Stimulated activated memory B cell treated with anti-CD40 and anti-IgM and Interleukin-4, amounts not matched to agents 10 μg/mL and 1 μg/mL and 100 μg/mL, for 72 hours (primary cell): ENCODE measurements around the gene C10orf62.
A peak's percentile ranks its signal among the peaks of the same experiment; 100 is the strongest.
"Not testable (repeated sequence)": the region's sequence is repeated elsewhere in the genome, so short reads cannot be mapped to it uniquely, and the experiment has no call there.

ENCODE experiments used
- ATAC-seq: fragments of 150-1000 bp; cut with Tn5 transposase; 2 replicates; pipeline ENCODE4 v1.10.0; 2021
- H3K27ac Mint-ChIP-seq: one replicate; pipeline ENCODE4 v1.8.0; 2022; ENCODE audit warnings: mild to moderate bottlenecking, mixed read lengths
- H3K27me3 Mint-ChIP-seq: one replicate; pipeline ENCODE4 v1.8.0; 2022; ENCODE audit warnings: mixed read lengths
- H3K36me3 Mint-ChIP-seq: one replicate; pipeline ENCODE4 v1.8.0; 2022; ENCODE audit warnings: mixed read lengths
- H3K4me1 Mint-ChIP-seq: one replicate; pipeline ENCODE4 v1.8.0; 2022; ENCODE audit warnings: mixed read lengths
- H3K4me3 Mint-ChIP-seq: one replicate; pipeline ENCODE4 v1.8.0; 2022; ENCODE audit warnings: mild to moderate bottlenecking, moderate library complexity, mixed read lengths
- H3K9me3 Mint-ChIP-seq: one replicate; pipeline ENCODE4 v1.8.0; 2022; ENCODE audit warnings: mixed read lengths

The C10orf62 gene

DNA sequence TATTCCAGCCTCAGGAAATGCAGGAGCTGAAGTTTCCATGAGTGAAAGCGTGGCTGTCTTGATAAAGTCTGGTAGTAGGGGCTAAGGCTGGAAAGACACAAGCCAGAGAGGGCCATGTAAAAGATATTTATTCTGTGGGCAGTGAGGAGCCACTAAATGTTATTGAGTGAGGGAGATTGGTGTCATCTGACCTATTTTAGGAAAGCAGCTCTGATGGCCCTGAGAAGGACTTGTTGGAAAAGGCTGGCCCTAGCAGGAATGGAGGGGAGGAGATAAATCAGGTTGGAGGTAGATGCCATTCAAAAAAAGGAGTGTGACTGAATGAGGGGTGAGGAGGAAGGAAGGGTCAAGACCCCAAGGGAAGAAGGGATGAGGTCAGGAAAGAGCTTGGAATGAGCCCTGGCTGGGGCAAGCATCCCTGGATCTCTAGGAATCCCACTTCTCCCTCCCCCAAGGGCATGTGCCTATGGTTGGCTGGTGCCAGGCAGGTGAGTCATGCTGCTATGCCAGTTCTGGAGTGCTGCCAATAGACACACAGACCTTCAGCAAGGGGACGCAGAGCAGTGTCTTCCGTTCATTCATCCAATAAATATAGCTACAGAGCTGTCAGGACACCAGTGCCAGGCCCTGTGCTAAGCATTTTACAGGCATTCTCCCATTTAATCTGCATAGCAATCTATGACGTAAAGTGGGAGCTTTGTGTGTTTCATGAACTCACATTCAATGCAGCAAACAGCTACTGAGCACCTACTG, 15.0 kb upstream of the C10orf62 start:
- Mint-ChIP-seq H3K36me3 (no peaks in the 10 kb centered on the region), H3K4me3 (no peak overlapping the region), H3K27ac (no peak overlapping the region), H3K27me3 (no peaks in the 10 kb centered on the region), H3K9me3 (no peaks in the 10 kb centered on the region), H3K4me1 (peaks cover 7% of the 10 kb centered on the region)
- no peak for ATAC-seq

DNA sequence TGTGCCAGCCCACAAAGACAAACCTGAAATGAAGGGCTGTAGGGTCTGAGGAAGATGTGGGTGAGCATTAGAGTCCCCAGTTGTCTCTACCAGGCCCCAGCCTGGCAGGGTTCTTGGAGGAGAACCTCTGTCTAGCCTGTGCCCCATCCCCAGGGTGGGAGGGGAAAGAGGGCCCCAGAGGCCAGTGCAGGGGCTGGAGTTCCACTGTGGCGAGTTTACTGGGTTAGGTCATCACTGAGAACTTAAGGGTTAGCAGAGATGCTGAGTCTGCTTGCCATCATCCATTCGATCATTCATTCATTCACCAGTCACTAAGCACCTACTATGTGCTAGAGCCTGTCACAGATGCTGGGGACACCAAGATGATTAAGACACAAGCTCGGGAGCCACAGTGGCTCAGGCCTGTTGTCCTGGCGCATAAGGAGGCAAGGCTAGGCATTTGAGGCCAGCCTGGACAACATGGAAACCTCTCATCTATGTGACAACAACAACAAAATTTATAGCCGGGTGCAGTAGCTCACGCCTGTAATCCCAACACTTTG, 14.3 kb upstream of the C10orf62 start:
- H3K27ac Mint-ChIP-seq: no peak overlapping the region
- H3K36me3 Mint-ChIP-seq: no peaks in the 10 kb centered on the region
- peaks cover 7% of the 10 kb centered on the region for H3K4me1 Mint-ChIP-seq
- H3K9me3 Mint-ChIP-seq: no peaks in the 10 kb centered on the region
- ATAC-seq: no peak
- no peaks in the 10 kb centered on the region for H3K27me3 Mint-ChIP-seq
- H3K4me3 Mint-ChIP-seq: no peak overlapping the region

DNA sequence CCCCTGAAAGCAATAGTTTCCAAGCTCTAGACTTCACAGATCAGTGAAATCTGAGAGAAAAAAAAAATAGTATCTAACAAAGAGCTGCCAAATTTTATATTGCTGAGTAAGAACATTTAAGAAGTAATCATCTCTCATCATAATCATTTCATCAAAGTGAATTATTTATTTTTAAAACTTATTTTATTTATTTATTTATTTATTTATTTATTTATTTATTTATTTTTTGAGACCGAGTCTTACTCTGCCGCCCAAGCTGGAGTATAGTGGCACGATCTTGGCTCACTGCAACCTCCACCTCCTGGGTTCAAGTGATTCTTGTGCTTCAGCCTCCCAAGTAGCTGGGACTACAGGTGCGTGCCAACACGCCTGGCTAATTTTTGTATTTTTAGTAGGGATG, 13.0 kb upstream of the C10orf62 start:
- H3K27ac Mint-ChIP-seq, H3K27me3 Mint-ChIP-seq, H3K36me3 Mint-ChIP-seq, H3K9me3 Mint-ChIP-seq, H3K4me1 Mint-ChIP-seq, ATAC-seq, H3K4me3 Mint-ChIP-seq: not testable (repeated sequence)

DNA sequence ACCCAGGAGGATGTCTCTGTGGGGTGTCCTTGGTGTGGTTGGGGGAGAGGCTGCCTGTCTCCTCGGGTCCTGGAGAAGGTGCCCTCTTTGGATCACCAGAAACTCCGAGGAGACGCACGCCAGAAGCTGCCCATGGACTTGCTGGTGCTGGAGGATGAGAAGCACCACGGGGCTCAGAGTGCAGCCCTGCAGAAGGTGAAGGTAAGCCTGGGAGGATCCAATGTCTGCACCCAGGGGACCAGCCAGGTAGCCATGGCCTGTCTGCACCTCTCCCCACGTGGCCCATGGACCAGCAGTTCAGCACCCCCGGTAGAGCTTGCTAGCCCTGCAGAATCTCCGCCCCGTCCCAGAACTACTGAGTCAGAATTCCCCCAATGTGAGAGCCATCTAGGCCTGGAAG, 11.8 kb upstream of the C10orf62 start:
- Mint-ChIP-seq H3K9me3 (no peaks in the 10 kb centered on the region), H3K27ac (no peak overlapping the region), H3K4me3 (no peak overlapping the region), H3K27me3 (no peaks in the 10 kb centered on the region), H3K36me3 (no peaks in the 10 kb centered on the region), H3K4me1 (peaks cover 3% of the 10 kb centered on the region)
- no peak for ATAC-seq

DNA sequence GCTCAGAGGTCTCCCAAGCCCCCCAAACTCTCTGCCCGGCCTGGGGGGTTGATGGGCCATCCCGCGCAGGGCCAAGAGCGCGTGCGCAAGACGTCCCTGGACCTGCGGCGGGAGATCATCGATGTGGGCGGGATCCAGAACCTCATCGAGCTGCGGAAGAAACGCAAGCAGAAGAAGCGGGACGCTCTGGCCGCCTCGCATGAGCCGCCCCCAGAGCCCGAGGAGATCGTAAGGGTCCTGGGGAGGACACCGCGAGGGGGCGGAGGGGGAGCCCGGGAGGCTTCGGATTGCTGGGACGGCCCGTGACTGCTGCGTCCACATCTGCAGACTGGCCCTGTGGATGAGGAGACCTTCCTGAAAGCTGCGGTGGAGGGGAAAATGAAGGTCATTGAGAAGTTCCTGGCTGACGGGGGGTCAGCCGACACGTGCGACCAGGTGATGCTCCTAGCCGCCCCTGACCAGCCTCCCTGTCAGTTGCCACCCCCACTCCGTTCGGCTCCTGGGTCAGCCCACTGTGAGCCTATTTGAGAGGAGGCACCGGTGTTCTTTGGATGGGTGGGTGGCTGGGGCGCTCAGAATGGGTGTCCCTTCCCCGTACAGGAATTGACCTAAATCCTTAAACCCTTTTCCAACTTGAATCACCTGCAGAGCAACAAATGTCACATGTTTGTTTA, 11.2 kb upstream of the C10orf62 start:
- Mint-ChIP-seq H3K4me1 (no peaks in the 10 kb centered on the region), H3K27ac (no peak overlapping the region), H3K4me3 (no peak overlapping the region), H3K27me3 (no peaks in the 10 kb centered on the region), H3K9me3 (no peaks in the 10 kb centered on the region), H3K36me3 (no peaks in the 10 kb centered on the region)
- no peak for ATAC-seq

DNA sequence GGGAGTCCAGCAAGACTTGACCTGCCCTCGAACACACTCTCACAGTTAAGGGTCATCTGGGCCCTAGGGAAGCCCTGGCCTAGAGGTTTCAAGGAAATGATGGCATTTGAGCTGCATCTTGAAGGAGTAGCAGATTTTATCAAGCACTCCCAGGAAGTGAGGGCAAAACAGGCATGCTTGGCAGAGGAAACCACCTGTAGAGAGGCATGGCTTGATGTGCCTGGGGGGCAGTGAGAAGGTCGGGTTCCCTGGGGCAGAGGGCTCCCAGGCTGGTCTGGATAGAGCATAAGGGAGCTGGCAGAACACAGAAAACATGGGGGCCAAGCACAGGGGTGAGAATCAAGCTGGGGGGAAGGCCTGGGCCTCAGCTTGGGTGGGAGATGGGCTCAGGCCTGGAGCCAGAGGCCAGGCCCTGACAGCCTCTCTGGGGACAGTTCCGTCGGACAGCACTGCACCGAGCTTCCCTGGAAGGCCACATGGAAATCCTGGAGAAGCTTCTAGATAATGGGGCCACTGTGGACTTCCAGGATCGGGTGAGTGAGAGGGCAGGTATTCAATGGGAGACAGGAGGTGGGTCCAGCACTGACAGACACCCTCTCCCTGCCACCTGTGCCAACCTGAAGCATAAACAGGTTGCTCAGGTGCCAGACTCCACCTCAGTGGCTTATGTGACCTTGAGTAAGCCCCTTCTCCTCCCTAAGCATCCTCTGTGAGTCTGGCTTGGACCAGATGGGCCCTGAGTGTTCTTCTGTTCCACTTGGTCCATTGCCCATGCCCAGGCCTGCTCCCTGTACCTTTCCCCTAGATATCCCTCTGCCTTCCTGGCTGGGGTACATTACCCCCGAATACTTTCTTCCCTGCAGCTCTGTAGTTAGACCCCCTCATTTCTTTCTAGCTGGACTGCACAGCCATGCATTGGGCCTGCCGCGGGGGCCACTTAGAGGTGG, 8.8 kb upstream of the C10orf62 start:
- no peaks in the 10 kb centered on the region for H3K36me3 Mint-ChIP-seq
- H3K9me3 Mint-ChIP-seq: no peaks in the 10 kb centered on the region
- ATAC-seq: no peak
- no peaks in the 10 kb centered on the region for H3K4me1 Mint-ChIP-seq
- no peak overlapping the region for H3K4me3 Mint-ChIP-seq
- H3K27ac Mint-ChIP-seq: no peak overlapping the region
- no peaks in the 10 kb centered on the region for H3K27me3 Mint-ChIP-seq

DNA sequence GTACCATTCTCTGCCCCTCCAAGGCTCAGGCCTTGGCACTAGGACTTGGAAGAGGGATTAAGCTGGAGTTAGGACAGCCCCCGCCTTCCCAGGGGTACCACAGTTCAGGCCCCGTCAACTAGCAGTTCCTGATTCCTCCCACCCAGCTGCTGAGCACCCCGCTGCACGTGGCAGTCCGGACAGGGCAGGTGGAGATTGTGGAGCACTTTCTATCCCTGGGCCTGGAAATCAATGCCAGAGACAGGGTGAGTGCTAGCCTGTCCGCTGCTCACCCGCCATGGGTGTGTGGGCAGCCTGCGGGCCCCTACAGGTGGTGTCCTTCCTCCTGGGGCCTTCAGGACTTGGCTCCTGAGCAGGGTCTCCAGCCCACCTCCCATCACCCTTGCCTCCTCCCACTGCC, 7.4 kb upstream of the C10orf62 start:
- H3K27me3 Mint-ChIP-seq: no peaks in the 10 kb centered on the region
- no peaks in the 10 kb centered on the region for H3K9me3 Mint-ChIP-seq
- H3K4me1 Mint-ChIP-seq: no peaks in the 10 kb centered on the region
- no peak overlapping the region for H3K27ac Mint-ChIP-seq
- H3K4me3 Mint-ChIP-seq: no peak overlapping the region
- H3K36me3 Mint-ChIP-seq: no peaks in the 10 kb centered on the region
- ATAC-seq: no peak

DNA sequence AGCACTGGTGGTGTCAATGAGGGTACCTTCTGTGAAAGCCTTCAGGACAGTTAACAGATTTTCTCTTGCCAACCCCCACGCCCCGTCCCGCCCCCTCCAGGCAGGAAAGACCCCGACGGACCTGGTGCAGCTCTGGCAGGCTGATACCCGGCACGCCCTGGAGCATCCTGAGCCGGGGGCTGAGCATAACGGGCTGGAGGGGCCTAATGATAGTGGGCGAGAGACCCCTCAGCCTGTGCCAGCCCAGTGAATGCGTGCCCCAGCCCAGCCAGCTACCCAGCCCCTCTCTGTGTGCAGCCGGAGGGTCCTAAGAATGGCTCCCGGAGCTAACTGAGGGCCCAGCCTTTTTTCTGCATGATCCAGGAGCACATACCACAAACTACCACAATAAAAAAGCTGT, 6.0 kb upstream of the C10orf62 start:
- Mint-ChIP-seq H3K9me3 (no peaks in the 10 kb centered on the region), H3K4me1 (no peaks in the 10 kb centered on the region), H3K36me3 (no peaks in the 10 kb centered on the region), H3K4me3 (no peak overlapping the region), H3K27me3 (no peaks in the 10 kb centered on the region), H3K27ac (no peak overlapping the region)
- no peak for ATAC-seq

DNA sequence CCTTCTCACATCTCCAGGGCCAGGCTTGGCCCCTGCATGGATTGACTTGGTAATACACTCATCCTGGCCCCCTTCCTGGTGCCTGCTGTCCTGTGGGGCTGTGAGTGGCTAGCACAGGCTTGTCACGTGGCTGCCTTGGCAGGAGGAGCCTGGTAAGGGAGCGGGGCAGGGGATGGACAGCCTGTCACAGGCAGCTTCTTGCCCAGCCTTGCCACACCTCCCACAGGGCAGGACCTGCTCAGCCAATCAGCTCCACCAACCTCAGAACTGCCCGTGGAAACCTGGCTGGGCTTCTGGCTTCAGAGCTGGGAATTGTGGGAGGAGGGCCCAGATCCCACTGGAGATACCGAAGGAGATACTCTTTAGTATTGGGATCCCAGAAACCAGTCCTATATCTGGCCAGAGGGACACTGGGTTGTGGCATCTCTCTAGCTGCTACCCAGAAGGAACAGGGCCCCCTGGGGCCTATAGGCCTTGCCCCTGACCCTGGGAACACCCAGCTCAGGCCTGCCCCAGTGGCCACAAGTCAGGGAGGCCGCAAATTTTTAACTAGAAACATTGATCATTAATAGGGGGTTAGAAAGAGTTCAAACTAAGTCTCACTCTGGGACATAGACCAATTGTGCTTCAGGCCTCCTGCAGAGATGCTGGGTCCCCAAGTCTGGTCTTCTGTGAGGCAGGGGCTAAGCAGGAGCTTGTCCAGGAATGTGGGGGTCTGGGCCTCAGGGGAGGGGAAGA, 5.3 kb upstream of the C10orf62 start, which contains the start of gene HOGA1:
HOGA1 (plus strand) TSS at position 330 of the 738 bp plus-strand sequence; CDS start at position 645, 315 bp downstream.
- no peak within 1 kb of the TSS for H3K27ac Mint-ChIP-seq
- H3K27me3 Mint-ChIP-seq: no peaks in the 10 kb centered on the region
- H3K36me3 Mint-ChIP-seq: no peaks in the 10 kb centered on the region
- H3K4me3 Mint-ChIP-seq: no peak within 1 kb of the TSS
- H3K4me1 Mint-ChIP-seq: no peaks in the 10 kb centered on the region
- H3K9me3 Mint-ChIP-seq: no peaks in the 10 kb centered on the region
- ATAC-seq: no peak

DNA sequence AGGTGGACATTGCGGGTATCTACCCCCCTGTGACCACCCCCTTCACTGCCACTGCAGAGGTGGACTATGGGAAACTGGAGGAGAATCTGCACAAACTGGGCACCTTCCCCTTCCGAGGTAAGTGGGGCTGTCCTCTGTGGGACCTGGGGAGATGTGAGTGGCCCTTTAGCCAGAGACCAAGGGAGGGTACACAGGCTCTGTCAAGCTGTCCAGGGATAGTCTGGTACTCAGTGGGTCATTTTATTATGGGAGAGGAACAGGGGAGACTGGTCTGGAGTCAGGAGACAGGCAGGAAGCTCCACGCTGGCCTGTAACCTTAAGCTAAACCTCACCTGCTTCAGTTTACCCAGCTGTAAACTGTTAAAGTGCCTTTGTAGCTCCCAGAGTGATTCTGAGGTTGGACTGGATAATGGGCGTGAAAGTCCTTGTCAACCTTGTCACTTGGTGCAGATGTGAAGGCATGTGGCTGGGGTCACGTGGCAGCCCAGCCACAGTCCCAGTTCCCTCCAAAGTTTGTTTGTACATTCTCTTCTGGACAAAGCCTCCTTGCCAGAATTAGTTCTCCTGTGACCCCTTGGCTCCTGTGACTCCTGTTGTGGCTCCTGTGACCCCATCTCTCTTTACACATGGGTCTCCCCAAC, 4.6 kb upstream of the C10orf62 start:
- no peaks in the 10 kb centered on the region for H3K27me3 Mint-ChIP-seq
- H3K9me3 Mint-ChIP-seq: no peaks in the 10 kb centered on the region
- no peaks in the 10 kb centered on the region for H3K36me3 Mint-ChIP-seq
- H3K4me1 Mint-ChIP-seq: no peaks in the 10 kb centered on the region
- H3K27ac Mint-ChIP-seq: no peak overlapping the region
- no peak overlapping the region for H3K4me3 Mint-ChIP-seq
- no peak for ATAC-seq

DNA sequence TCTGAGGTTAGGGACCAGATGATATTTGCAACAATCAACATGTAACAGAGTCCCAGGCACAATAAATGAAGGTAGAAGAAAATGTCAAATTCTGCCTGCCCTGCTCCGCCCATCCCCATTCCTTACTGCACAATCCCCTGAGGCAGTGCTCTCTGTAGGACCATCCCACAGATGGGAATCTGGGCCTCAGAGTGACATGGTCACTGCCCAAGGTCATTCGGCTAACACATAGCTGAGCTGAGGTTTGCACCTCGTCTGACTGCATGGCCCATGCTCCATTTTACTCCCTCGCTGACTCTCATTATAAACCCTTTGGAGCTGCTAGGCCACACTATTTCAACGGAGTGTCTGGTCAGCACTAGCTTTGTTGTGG, 4.1 kb upstream of the C10orf62 start:
- H3K4me3 Mint-ChIP-seq: no peak overlapping the region
- H3K36me3 Mint-ChIP-seq: no peaks in the 10 kb centered on the region
- H3K9me3 Mint-ChIP-seq: no peaks in the 10 kb centered on the region
- H3K27me3 Mint-ChIP-seq: no peaks in the 10 kb centered on the region
- no peak for ATAC-seq
- no peaks in the 10 kb centered on the region for H3K4me1 Mint-ChIP-seq
- no peak overlapping the region for H3K27ac Mint-ChIP-seq

DNA sequence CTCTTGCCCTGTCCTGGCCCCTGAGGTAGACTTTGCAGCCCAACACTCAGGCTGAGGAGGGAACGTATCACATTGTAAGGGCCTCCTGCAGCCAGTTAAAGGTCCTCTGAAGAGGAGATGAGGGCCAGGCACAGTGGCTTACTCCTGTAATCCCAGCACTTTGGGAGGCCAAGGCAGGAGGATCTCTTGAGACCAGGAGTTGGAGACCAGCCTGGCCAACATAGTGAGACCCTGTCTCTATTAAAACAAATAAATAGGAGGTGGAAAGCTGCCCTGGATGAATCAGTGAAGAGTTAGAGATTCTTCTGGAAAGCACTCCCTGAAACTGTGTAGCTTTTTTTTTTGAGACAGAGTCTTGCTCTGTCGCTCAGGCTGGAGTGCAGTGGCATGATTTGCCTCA, 2.3 kb upstream of the C10orf62 start:
- no peak overlapping the region for H3K4me3 Mint-ChIP-seq

DNA sequence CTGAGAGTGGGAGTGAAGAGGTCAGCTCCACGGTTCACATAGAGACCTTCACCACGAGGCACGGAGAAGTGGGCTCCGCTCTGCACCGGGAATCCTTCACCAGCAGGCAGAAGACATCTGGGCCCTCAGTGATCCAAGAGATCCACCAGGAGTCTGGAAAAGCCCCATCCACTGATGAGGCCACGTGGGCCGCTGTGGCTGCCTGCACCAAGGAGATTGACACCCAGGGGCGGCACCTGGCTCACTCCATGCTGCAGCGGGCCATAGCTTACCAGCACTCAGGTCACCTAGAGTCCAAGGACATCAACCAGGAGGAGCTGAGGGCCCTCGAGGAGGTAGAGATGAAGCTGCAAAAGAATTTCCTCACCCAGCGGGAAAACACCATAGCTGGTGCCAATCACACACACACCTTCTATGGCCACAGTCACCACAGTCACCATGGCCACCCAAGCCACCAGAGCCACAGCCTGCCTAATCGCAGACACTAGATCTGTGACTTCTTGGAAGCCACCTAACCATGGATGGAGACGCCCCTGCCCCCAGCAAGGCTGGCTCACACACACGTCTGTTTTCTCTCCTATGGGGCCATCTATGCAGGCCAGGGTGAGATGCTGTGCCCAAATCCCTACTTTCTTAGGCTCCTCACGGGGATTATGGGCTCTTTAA, 694 bp downstream of the C10orf62 start:
- no peak overlapping the region for H3K27ac Mint-ChIP-seq
- H3K36me3 Mint-ChIP-seq: no peaks in the 10 kb centered on the region
- H3K4me3 Mint-ChIP-seq: no peak overlapping the region
- peaks cover 5% of the 10 kb centered on the region for H3K4me1 Mint-ChIP-seq
- no peaks in the 10 kb centered on the region for H3K9me3 Mint-ChIP-seq
- ATAC-seq: peak; percentile 25
- H3K27me3 Mint-ChIP-seq: no peaks in the 10 kb centered on the region

More for the DNA sequence above, 2.3 kb upstream of the C10orf62 start:
- Mint-ChIP-seq H3K27ac (no peak overlapping the region), H3K9me3 (no peaks in the 10 kb centered on the region), H3K27me3 (no peaks in the 10 kb centered on the region), H3K4me1 (peaks cover 5% of the 10 kb centered on the region), H3K36me3 (no peaks in the 10 kb centered on the region)
- ATAC-seq: no peak
